ENCODE results near the gene GATC.
"Not testable (repeated sequence)": the region's sequence is repeated elsewhere in the genome, so short reads cannot be mapped to it uniquely, and the experiment has no call there.

Gene GATC

GRCh38 chr12:120437735-120438494 is 8.3 kb upstream of the GATC start, which contains the start of gene COX6A1:
TSS of gene COX6A1 (plus strand) at chr12:120438113. CDS start at chr12:120438127, 14 bp downstream.
- peak; percentile 97 for DNase-seq

GRCh38 chr12:120438495-120439198 is 7.6 kb upstream of the GATC start:
- no peak for DNase-seq

GRCh38 chr12:120439646-120440247 is 6.5 kb upstream of the GATC start:
- DNase-seq, result peak; percentile 65

- no peak for DNase-seq
These were observed 1.6 kb upstream of the GATC start for GRCh38 chr12:120444676-120445075.

GRCh38 chr12:120446844-120447178 is 567 bp downstream of the GATC start:
- DNase-seq, result not testable (repeated sequence)

GRCh38 chr12:120447992-120448391 is 1.7 kb downstream of the GATC start:
- no peak for DNase-seq

- not testable (repeated sequence) for DNase-seq
These were observed 6.3 kb downstream of the GATC start for GRCh38 chr12:120452524-120452923.

- DNase-seq, result no peak
These were observed 7.0 kb downstream of the GATC start for GRCh38 chr12:120453060-120453750.

- peak; percentile 47 for DNase-seq
These were observed 7.7 kb downstream of the GATC start for GRCh38 chr12:120453977-120454376.

- DNase-seq, result no peak
These were observed 9.1 kb downstream of the GATC start for GRCh38 chr12:120455302-120455701.

- DNase-seq, result no peak
These were observed 10.9 kb downstream of the GATC start for GRCh38 chr12:120457133-120457532.

- DNase-seq, result no peak
These were observed 13.9 kb downstream of the GATC start for GRCh38 chr12:120460157-120460556.

GRCh38 chr12:120462099-120462640 is 15.9 kb downstream of the GATC start:
- DNase-seq, result no peak

- DNase-seq, result no peak
These were observed 17.5 kb downstream of the GATC start for GRCh38 chr12:120463712-120464111.

GRCh38 chr12:120465756-120466155 is 19.5 kb downstream of the GATC start:
- DNase-seq, result peak; percentile 32

- DNase-seq, result peak; percentile 50
These were observed 20.5 kb downstream of the GATC start for GRCh38 chr12:120466560-120467315.

- DNase-seq, result no peak
These were observed 21.2 kb downstream of the GATC start for GRCh38 chr12:120467439-120467838.

- DNase-seq, result peak; percentile 81
These were observed 22.1 kb downstream of the GATC start for GRCh38 chr12:120468325-120468820.

- DNase-seq, result peak; percentile 26
These were observed 22.7 kb downstream of the GATC start for GRCh38 chr12:120468821-120469449.

GRCh38 chr12:120469450-120470149 is 23.4 kb downstream of the GATC start, which contains the start of gene SRSF9:
TSS of gene SRSF9 (minus strand) at chr12:120469748. CDS start at chr12:120469609, 139 bp downstream.
- DNase-seq, result peak; percentile 99

Measured in suppressor macrophage treated with lipopolysaccharide for 4 hours (primary cell).